HG02623 (cell line): ENCODE results near the gene MEF2C.

Source experiments
- ATAC-seq: cut with Tn5 transposase; IDR thresholded peaks from one replicate; pipeline ENCODE4 v1.9.1; 2021; ENCODE audit warnings: moderate library complexity; ENCODE audit not compliant: unreplicated experiment

The MEF2C gene

GRCh38 chr5:88725454-88725853 lies 157.5 kb downstream of the MEF2C start:
- no peak for ATAC-seq

- no peak for ATAC-seq
Measured at GRCh38 chr5:88724201-88724600, 158.8 kb downstream of the MEF2C start.

- ATAC-seq, result no peak
Measured at GRCh38 chr5:88722546-88723073, 160.4 kb downstream of the MEF2C start.

- ATAC-seq, result no peak
Measured at GRCh38 chr5:88719434-88719833, 163.6 kb downstream of the MEF2C start.

GRCh38 chr5:88718736-88719135 lies 164.2 kb downstream of the MEF2C start:
- ATAC-seq, result no peak

GRCh38 chr5:88716101-88716500 lies 166.9 kb downstream of the MEF2C start:
- no peak for ATAC-seq

GRCh38 chr5:88715503-88715902 lies 167.5 kb downstream of the MEF2C start:
- no peak for ATAC-seq

- no peak for ATAC-seq
Measured at GRCh38 chr5:88713818-88714217, 169.2 kb downstream of the MEF2C start.

- ATAC-seq, result no peak
Measured at GRCh38 chr5:88708682-88709398, 174.1 kb downstream of the MEF2C start.

- ATAC-seq, result no peak
Measured at GRCh38 chr5:88708021-88708420, 175.0 kb downstream of the MEF2C start.

GRCh38 chr5:88707216-88707965 lies 175.6 kb downstream of the MEF2C start:
- ATAC-seq, result no peak

- no peak for ATAC-seq
Measured at GRCh38 chr5:88702332-88702731, 180.7 kb downstream of the MEF2C start.

GRCh38 chr5:88700121-88700520 lies 182.9 kb downstream of the MEF2C start:
- no peak for ATAC-seq

GRCh38 chr5:88698290-88698689 lies 184.7 kb downstream of the MEF2C start:
- ATAC-seq, result no peak

- ATAC-seq, result no peak
Measured at GRCh38 chr5:88696466-88696865, 186.5 kb downstream of the MEF2C start.

- ATAC-seq, result no peak
Measured at GRCh38 chr5:88695931-88696330, 187.1 kb downstream of the MEF2C start.

- ATAC-seq, result no peak
Measured at GRCh38 chr5:88695232-88695631, 187.8 kb downstream of the MEF2C start.

- no peak for ATAC-seq
Measured at GRCh38 chr5:88694023-88694679, 188.8 kb downstream of the MEF2C start.

- ATAC-seq, result no peak
Measured at GRCh38 chr5:88693071-88693932, 189.7 kb downstream of the MEF2C start.

GRCh38 chr5:88691945-88692868 lies 190.8 kb downstream of the MEF2C start:
- no peak for ATAC-seq
